ENCODE data around the gene RNASEH2C.

DNA sequence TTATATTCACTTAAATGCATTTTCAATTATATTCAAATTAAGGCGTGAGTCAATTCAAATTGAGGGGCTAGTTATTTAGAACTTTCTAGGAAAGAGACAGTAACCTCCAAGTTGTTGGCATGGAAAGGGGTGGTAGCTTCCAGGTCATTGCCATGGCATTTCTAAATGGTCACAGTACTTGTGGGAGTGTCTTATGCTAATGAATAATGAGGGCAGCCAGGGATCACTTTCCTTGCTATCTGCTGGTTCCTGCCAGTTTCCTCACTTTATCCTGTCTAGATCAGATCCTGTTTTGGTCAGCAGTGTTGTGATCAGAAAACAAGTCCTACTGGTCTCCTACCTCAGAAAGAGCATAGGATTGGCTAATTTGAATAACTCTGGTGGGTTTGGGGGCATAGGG lies 21.8 kb upstream of the RNASEH2C start:
- TF ChIP-seq RFX5 (IDR thresholded peaks at IDR 0.05; ENCODE audit: low read depth, low read length) (no peak), RAD21 (IDR thresholded peaks at IDR 0.05; ENCODE audit: low read length) (no peak), MXI1 (IDR thresholded peaks at IDR 0.05; ENCODE audit: borderline replicate concordance, low read depth, low read length) (no peak), SMC3 (IDR thresholded peaks at IDR 0.05; ENCODE audit: low read depth, low read length) (no peak)
- TF ChIP-seq, protein P1, sequence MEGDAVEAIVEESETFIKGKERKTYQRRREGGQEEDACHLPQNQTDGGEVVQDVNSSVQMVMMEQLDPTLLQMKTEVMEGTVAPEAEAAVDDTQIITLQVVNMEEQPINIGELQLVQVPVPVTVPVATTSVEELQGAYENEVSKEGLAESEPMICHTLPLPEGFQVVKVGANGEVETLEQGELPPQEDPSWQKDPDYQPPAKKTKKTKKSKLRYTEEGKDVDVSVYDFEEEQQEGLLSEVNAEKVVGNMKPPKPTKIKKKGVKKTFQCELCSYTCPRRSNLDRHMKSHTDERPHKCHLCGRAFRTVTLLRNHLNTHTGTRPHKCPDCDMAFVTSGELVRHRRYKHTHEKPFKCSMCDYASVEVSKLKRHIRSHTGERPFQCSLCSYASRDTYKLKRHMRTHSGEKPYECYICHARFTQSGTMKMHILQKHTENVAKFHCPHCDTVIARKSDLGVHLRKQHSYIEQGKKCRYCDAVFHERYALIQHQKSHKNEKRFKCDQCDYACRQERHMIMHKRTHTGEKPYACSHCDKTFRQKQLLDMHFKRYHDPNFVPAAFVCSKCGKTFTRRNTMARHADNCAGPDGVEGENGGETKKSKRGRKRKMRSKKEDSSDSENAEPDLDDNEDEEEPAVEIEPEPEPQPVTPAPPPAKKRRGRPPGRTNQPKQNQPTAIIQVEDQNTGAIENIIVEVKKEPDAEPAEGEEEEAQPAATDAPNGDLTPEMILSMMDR (conservative IDR thresholded peaks at IDR 0.05; ENCODE audit: low read depth, low read length), result no peak
- TF ChIP-seq, protein P2, sequence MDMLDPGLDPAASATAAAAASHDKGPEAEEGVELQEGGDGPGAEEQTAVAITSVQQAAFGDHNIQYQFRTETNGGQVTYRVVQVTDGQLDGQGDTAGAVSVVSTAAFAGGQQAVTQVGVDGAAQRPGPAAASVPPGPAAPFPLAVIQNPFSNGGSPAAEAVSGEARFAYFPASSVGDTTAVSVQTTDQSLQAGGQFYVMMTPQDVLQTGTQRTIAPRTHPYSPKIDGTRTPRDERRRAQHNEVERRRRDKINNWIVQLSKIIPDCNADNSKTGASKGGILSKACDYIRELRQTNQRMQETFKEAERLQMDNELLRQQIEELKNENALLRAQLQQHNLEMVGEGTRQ (IDR thresholded peaks at IDR 0.05; ENCODE audit: low read depth, low read length), result no peak

All from IMR-90 (cell line).